Astrocyte (in vitro differentiated cells and primary cell): ENCODE results near the gene PPIG.

ENCODE experiments used
- CTCF ChIP-seq: IDR thresholded peaks from 2 replicates; pipeline ENCODE4 v1.5.1; 2011; ENCODE audit warnings: low read depth, mild to moderate bottlenecking, inconsistent platforms, low read length, moderate library complexity; ENCODE audit not compliant: insufficient read depth
- EZH2 ChIP-seq: IDR thresholded peaks from 2 replicates; pipeline ENCODE4 v1.6.1; 2012; ENCODE audit warnings: mild to moderate bottlenecking, low read length, inconsistent platforms; ENCODE audit not compliant: insufficient read depth

DNA sequence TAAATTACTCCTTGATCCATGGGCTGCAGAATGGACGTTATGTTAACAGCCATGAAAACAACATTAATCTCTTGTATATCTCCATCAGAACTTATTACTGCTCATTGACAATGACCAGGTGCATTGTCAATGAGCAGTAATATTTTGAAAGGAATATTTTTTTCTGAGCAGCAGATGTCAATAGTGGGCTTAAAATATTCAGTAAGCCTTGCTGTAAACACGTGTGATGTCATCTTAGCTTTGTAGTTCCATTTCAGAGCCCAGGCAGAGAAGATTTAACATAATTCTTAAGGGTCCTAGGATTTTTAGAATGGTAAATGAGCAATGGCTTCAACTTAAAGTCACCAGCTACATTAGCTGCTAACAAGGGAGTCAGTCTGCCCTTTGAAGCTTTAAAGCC lies 83.4 kb downstream of the PPIG start:
- TF ChIP-seq EZH2: no peak
- TF ChIP-seq CTCF: no peak
